IMR-90 (cell line): Measurements from ENCODE around the gene ENAH. TPM values are rescaled to one million over a fixed set of nuclear protein-coding genes. Genes with fewer than 3 reads are reported as not detected.

Experiments used
- ATAC-seq: fragments of 200-7000 bp; cut with Tn5 transposase; 2 replicates; pipeline ENCODE4 v1.9.1; 2020; ENCODE audit warnings: low read depth, mild to moderate bottlenecking, moderate library complexity
- BruUV-seq: library from RNA; stranded (reverse); fragments of 400-500 nt; replicated peaks from 2 replicates; lab custom pipeline; 2021; lab: Mats Ljungman, UMichigan
- CTCF ChIA-PET: fragments of 300-600 bp; formaldehyde crosslinking; extraction: SDS; loops from one replicate; lab custom pipeline; 2021; ENCODE audit warnings: antibody characterized with exemption; lab: Yijun Ruan, JAX
- POLR2A ChIA-PET: fragments of 300-600 bp; sonication (Branson Sonifier 250); formaldehyde crosslinking; loops from one replicate; lab custom pipeline; 2022; ENCODE audit warnings: antibody characterized with exemption; ENCODE audit not compliant: unreplicated experiment; lab: Charles Lee
- DNase-seq: peaks from one replicate; pipeline ENCODE4 v3.0.0; 2013
- H2AFZ ChIP-seq: replicated peaks from 2 replicates; pipeline ENCODE3; 2013; ENCODE audit warnings: low read length, mild to moderate bottlenecking; ENCODE audit not compliant: poor library complexity
- H2AK5ac ChIP-seq: 2 replicates; pipeline ENCODE4 v1.6.1; 2013; ENCODE audit warnings: low read depth, low read length, inconsistent platforms
- H2AK9ac ChIP-seq: replicated peaks from 2 replicates; pipeline ENCODE3; 2013; ENCODE audit warnings: mild to moderate bottlenecking, low read depth, low read length, moderate library complexity; ENCODE audit not compliant: poor library complexity
- H2BK120ac ChIP-seq: 2 replicates; pipeline ENCODE4 v1.6.1; 2013; ENCODE audit warnings: low read depth, low read length, inconsistent platforms
- H2BK15ac ChIP-seq: 3 replicates; pipeline ENCODE4 v1.6.1; 2013; ENCODE audit warnings: low read depth, low read length, inconsistent platforms
- H2BK20ac ChIP-seq: 2 replicates; pipeline ENCODE4 v1.6.1; 2013; ENCODE audit warnings: low read depth, mild to moderate bottlenecking, inconsistent platforms, low read length, moderate library complexity
- H2BK5ac ChIP-seq: 2 replicates; pipeline ENCODE4 v1.6.1; 2013; ENCODE audit warnings: mild to moderate bottlenecking, low read depth, low read length, inconsistent platforms; ENCODE audit not compliant: poor library complexity, severe bottlenecking
- H3K14ac ChIP-seq: replicated peaks from 2 replicates; pipeline ENCODE4 v1.6.1; 2013; ENCODE audit warnings: low read depth, low read length, inconsistent platforms
- H3K18ac ChIP-seq: 2 replicates; pipeline ENCODE4 v1.6.1; 2013; ENCODE audit warnings: low read depth, low read length, control low read depth
- H3K23ac ChIP-seq: 2 replicates; pipeline ENCODE4 v1.6.1; 2013; ENCODE audit warnings: low read depth, low read length, inconsistent platforms
- H3K27ac ChIP-seq: 2 replicates; pipeline ENCODE4 v1.5.1; 2013; ENCODE audit warnings: mild to moderate bottlenecking, control low read depth, low read length; ENCODE audit not compliant: insufficient read depth
- H3K27me3 ChIP-seq: 2 replicates; pipeline ENCODE4 v1.6.1; 2013; ENCODE audit warnings: low read length; ENCODE audit not compliant: control insufficient read depth, insufficient read depth
- H3K36me3 ChIP-seq: 2 replicates; pipeline ENCODE4 v1.6.1; 2013; ENCODE audit warnings: low read length, mixed read lengths; ENCODE audit not compliant: control insufficient read depth, insufficient read depth
- H3K4ac ChIP-seq: 2 replicates; pipeline ENCODE4 v1.6.1; 2013; ENCODE audit warnings: low read depth, low read length, inconsistent platforms
- H3K4me1 ChIP-seq: 2 replicates; pipeline ENCODE4 v1.6.1; 2013; ENCODE audit warnings: low read length, mixed read lengths; ENCODE audit not compliant: control insufficient read depth, insufficient read depth
- H3K4me2 ChIP-seq: 2 replicates; pipeline ENCODE4 v1.6.1; 2013; ENCODE audit warnings: low read depth, mild to moderate bottlenecking, control low read depth, low read length, moderate library complexity
- H3K4me3 ChIP-seq: 2 replicates; pipeline ENCODE4 v1.5.1; 2013; ENCODE audit warnings: low read depth, mild to moderate bottlenecking, control low read depth, low read length, moderate library complexity; ENCODE audit not compliant: insufficient read depth
- H3K56ac ChIP-seq: 2 replicates; pipeline ENCODE4 v1.6.1; 2013; ENCODE audit warnings: low read length, inconsistent platforms; ENCODE audit not compliant: insufficient read depth; ENCODE audit errors: extremely low read depth
- H3K79me1 ChIP-seq, 2 experiments: 2 replicates each; pipeline ENCODE4 v1.6.1; 2013; ENCODE audit warnings: low read length in 2 of 2, inconsistent platforms in 1 of 2, low read depth in 1 of 2
- H3K9ac ChIP-seq: 2 replicates; pipeline ENCODE4 v1.6.1; 2013; ENCODE audit warnings: low read depth, low read length, control low read depth
- H3K9me1 ChIP-seq: 2 replicates; pipeline ENCODE4 v1.6.1; 2013; ENCODE audit warnings: low read length, inconsistent platforms; ENCODE audit not compliant: insufficient read depth
- H3K9me3 ChIP-seq: 2 replicates; pipeline ENCODE4 v1.6.1; 2013; ENCODE audit warnings: low read length; ENCODE audit not compliant: control insufficient read depth, insufficient read depth
- H4K20me1 ChIP-seq: 2 replicates; pipeline ENCODE4 v1.6.1; 2013; ENCODE audit warnings: low read length, inconsistent platforms; ENCODE audit not compliant: insufficient read depth
- H4K5ac ChIP-seq: 2 replicates; pipeline ENCODE4 v1.6.1; 2013; ENCODE audit warnings: mild to moderate bottlenecking, low read depth, low read length, control low read depth
- H4K8ac ChIP-seq, 2 experiments: 2 replicates each; pipeline ENCODE4 v1.6.1; 2013; ENCODE audit warnings: low read depth in 2 of 2, low read length in 2 of 2, control low read depth in 1 of 2, inconsistent platforms in 1 of 2
- H4K91ac ChIP-seq: 2 replicates; pipeline ENCODE4 v1.6.1; 2013; ENCODE audit warnings: low read depth, low read length, inconsistent platforms; ENCODE audit not compliant: insufficient read depth
- CEBPB ChIP-seq: IDR thresholded peaks from 2 replicates; pipeline ENCODE4 v1.6.1; 2012; ENCODE audit warnings: low read depth, low read length, improper control_type of control experiment
- CHD1 ChIP-seq: IDR thresholded peaks from 2 replicates; pipeline ENCODE4 v1.6.1; 2012; ENCODE audit warnings: low read depth, low read length, improper control_type of control experiment
- CTCF ChIP-seq: conservative IDR thresholded peaks from 2 replicates; pipeline ENCODE4 v1.5.1; 2012; ENCODE audit warnings: mild to moderate bottlenecking, low read depth, low read length, improper control_type of control experiment
- ELK1 ChIP-seq: fragments of 150-350 bp; IDR thresholded peaks from 2 replicates; pipeline ENCODE4 v1.6.1; 2016; ENCODE audit warnings: low read depth, mild to moderate bottlenecking, low read length, moderate library complexity, borderline replicate concordance
- FOS ChIP-seq: fragments of 150-350 bp; IDR thresholded peaks from 2 replicates; pipeline ENCODE4 v1.6.1; 2016; ENCODE audit warnings: low read depth, low read length
- MAFK ChIP-seq: IDR thresholded peaks from 2 replicates; pipeline ENCODE4 v1.6.1; 2012; ENCODE audit warnings: low read depth, low read length, improper control_type of control experiment
- MAZ ChIP-seq: IDR thresholded peaks from 2 replicates; pipeline ENCODE4 v1.6.1; 2012; ENCODE audit warnings: low read depth, mild to moderate bottlenecking, low read length, improper control_type of control experiment, moderate library complexity, borderline replicate concordance
- MXI1 ChIP-seq: IDR thresholded peaks from 2 replicates; pipeline ENCODE4 v1.6.1; 2012; ENCODE audit warnings: low read depth, mild to moderate bottlenecking, low read length, moderate library complexity, borderline replicate concordance
- NFE2L2 ChIP-seq: fragments of 150-350 bp; IDR thresholded peaks from 2 replicates; pipeline ENCODE4 v1.6.1; 2016; ENCODE audit warnings: low read depth, mild to moderate bottlenecking, low read length
- POLR2A ChIP-seq: IDR thresholded peaks from 2 replicates; pipeline ENCODE4 v1.6.1; 2012; ENCODE audit warnings: mild to moderate bottlenecking, low read depth, low read length
- RAD21 ChIP-seq: IDR thresholded peaks from 2 replicates; pipeline ENCODE4 v1.6.1; 2012; ENCODE audit warnings: low read length, improper control_type of control experiment
- RFX5 ChIP-seq: IDR thresholded peaks from 2 replicates; pipeline ENCODE4 v1.8.0; 2012; ENCODE audit warnings: low read depth, mild to moderate bottlenecking, low read length, moderate library complexity
- SMC3 ChIP-seq: fragments of 150-350 bp; IDR thresholded peaks from 2 replicates; pipeline ENCODE4 v1.6.1; 2016; ENCODE audit warnings: low read depth, mild to moderate bottlenecking, antibody characterized with exemption, low read length, moderate library complexity
- USF2 ChIP-seq: fragments of 150-350 bp; IDR thresholded peaks from 2 replicates; pipeline ENCODE4 v1.6.1; 2017; ENCODE audit warnings: mild to moderate bottlenecking, antibody characterized with exemption, low read length, low read depth
- WGBS, 2 experiments: methylation state at CpG; one replicate each; pipeline versions ENCODE4 v1.1.5 to v1.1.7; 2013; ENCODE audit warnings: missing lambda C conversion rate in 2 of 2; ENCODE audit not compliant: insufficient read length in 1 of 2; ENCODE audit errors: extremely low coverage in 2 of 2; 5-methylcytosine and 5-hydroxymethylcytosine counted together
- dilution Hi-C: fragments of 300-500 bp; cut with HindIII; formaldehyde crosslinking; loops from one replicate; pipeline ENCODE4 v1.14.3; 2018; ENCODE audit warnings: low sequenced_read_pairs; ENCODE audit not compliant: unreplicated experiment
- in situ Hi-C: fragments of 300-500 bp; cut with MboI; formaldehyde crosslinking; loops from 3 replicates; pipeline ENCODE4 v1.14.3; 2019; ENCODE audit warnings: low sequenced_read_pairs, inconsistent platforms, mixed read lengths
- intact Hi-C: fragments of 100-400 bp; cut with micrococcal nuclease; formaldehyde crosslinking; loops from 2 replicates; pipeline ENCODE4 v1.10.0; 2022
- polyA plus RNA-seq, 3 experiments: library from polyadenylated mRNA; depleted of rRNA; stranded (reverse); fragments of >200 nt; gene quantifications; 2 replicates each; pipeline ENCODE4 v1.2.3, GENCODE V29; 2012; ENCODE audit warnings: low replicate concordance in 1 of 3
- total RNA-seq: library from RNA; depleted of rRNA; stranded (reverse); fragments of >200 nt; gene quantifications from 2 replicates; pipeline ENCODE4 v1.2.3, GENCODE V29; 2012

The ENAH gene
- total and polyA plus RNA-seq, 2 of the 4 experiments (the other 2 are of a cell fraction): 61.3 to 86.9 TPM

DNA sequence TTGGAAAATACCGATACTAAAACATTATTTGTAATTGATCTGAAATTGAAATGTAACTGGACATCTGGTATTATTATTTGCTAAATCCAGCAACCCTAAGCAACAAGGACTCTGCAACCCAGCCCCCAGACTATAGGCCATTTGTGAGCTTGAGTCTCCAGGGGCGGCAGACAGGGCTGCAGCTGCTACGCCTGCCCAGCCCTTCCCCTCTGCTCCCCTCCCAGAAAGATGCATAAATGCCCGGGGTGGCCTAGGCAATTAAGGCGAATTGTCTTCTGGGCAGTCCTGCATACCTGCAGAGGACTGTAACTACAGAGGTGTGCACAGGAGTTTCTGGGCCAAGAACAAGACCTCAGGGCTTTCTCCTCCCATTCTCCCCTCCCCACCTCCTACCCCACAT, 183.9 kb downstream of the ENAH start:
- Histone ChIP-seq H3K36me3 (no peaks in the 10 kb centered on the region), H2BK15ac (no peak overlapping the region), H3K4me2 (no peak overlapping the region), H4K5ac (no peak overlapping the region), H2BK120ac (no peak overlapping the region), H3K9me3 (no peaks in the 10 kb centered on the region), H3K4ac (no peak overlapping the region), H2AK9ac (no peak overlapping the region), H2BK20ac (no peak overlapping the region), H3K27me3 (peaks cover 4% of the 10 kb centered on the region; the same call in 1 of the 2 replicates), H3K27ac (no peak overlapping the region), H3K23ac (no peak overlapping the region), H3K4me3 (no peak overlapping the region), H4K91ac (no peak overlapping the region), H2BK5ac (no peak overlapping the region), H2AK5ac (no peak overlapping the region), H4K20me1 (no peaks in the 10 kb centered on the region), H3K18ac (no peak overlapping the region), H2AFZ (no peak overlapping the region), H3K79me1 (no peaks in the 10 kb centered on the region), H3K4me1 (no peaks in the 10 kb centered on the region), H4K8ac (no peak overlapping the region), H3K56ac (no peak overlapping the region), H3K9ac (no peak overlapping the region), H3K14ac (no peak overlapping the region), H3K9me1 (no peaks in the 10 kb centered on the region)
- dilution Hi-C loops: loop anchor here (25.0 kb wide), 1 partner anchor 518 kb away; the partner anchor contains the start of gene SDE2
- BruUV-seq: no TSS peak
- no peak for TF ChIP-seq NFE2L2
- TF ChIP-seq MAFK: no peak
- no peak for TF ChIP-seq MAZ
- no peak for TF ChIP-seq CHD1
- TF ChIP-seq ELK1: no peak
- no peak for TF ChIP-seq CTCF
- no peak for TF ChIP-seq MXI1
- TF ChIP-seq USF2: no peak
- no peak for TF ChIP-seq SMC3
- TF ChIP-seq RAD21: no peak
- TF ChIP-seq POLR2A: no peak
- no peak for TF ChIP-seq RFX5
- TF ChIP-seq FOS: no peak
- no peak for TF ChIP-seq CEBPB
- no peak for ATAC-seq
- no peak for DNase-seq
- intact Hi-C loops: no loop called here
- WGBS, 2 experiments: no CpG with 5 or more reads among the region's 5 CpGs
- in situ Hi-C loops: no loop called here
- POLR2A ChIA-PET: no interaction called here
- CTCF ChIA-PET: no interaction called here
